Measurements from ENCODE around the gene UBE3D.

GRCh38 chr6:82995066-82995465, 70.6 kb downstream of the UBE3D start:
- TF ChIP-seq MAX (IDR thresholded peaks at IDR 0.05; ENCODE audit: low read depth, low read length) (no peak), POLR2A (IDR thresholded peaks at IDR 0.05; ENCODE audit: extremely low read depth, insufficient read length) (no peak), CTCF (IDR thresholded peaks at IDR 0.05; ENCODE audit: low read depth, low read length) (no peak), MYC (IDR thresholded peaks at IDR 0.05; ENCODE audit: low read depth, low read length) (no peak)
